Endothelial cell of umbilical vein (primary cell): Measurements from ENCODE around the gene CYP2C19. TPM values are rescaled to one million over a fixed set of nuclear protein-coding genes. Genes with fewer than 3 reads are reported as not detected.

Source experiments
- Bru-seq: library from RNA; stranded (reverse); fragments of 400-500 nt; gene quantifications from one replicate; lab custom pipeline; 2021; lab: Mats Ljungman, UMichigan
- BruChase-seq, 2 experiments: library from RNA; stranded (reverse); fragments of 400-500 nt; gene quantifications; one replicate each; lab custom pipeline; 2021; lab: Mats Ljungman, UMichigan
- BruUV-seq: library from RNA; stranded (reverse); fragments of 400-500 nt; replicated peaks from 2 replicates; lab custom pipeline; 2021; lab: Mats Ljungman, UMichigan
- CTCF ChIA-PET: fragments of 300-600, 350-600 bp; sonication (Branson Sonifier 250); formaldehyde crosslinking; loops from one replicate; lab custom pipeline; 2021; ENCODE audit warnings: antibody characterized with exemption, inconsistent platforms; lab: Charles Lee
- POLR2A ChIA-PET: fragments of 300-600, 350-600 bp; sonication (Branson Sonifier 250); formaldehyde crosslinking; loops from one replicate; lab custom pipeline; 2021; ENCODE audit warnings: antibody characterized with exemption, inconsistent platforms; lab: Charles Lee
- DNase-seq: peaks from one replicate; pipeline ENCODE4 v3.0.0-alpha.2; 2011; ENCODE audit warnings: low read depth, low spot score
- FAIRE-seq: peaks from 2 replicates; lab custom pipeline; 2011; peaks lifted over from hg19 to GRCh38; lab: Jason Lieb, UNC
- H2AFZ ChIP-seq: 2 replicates; pipeline ENCODE4 v1.6.0; 2012; ENCODE audit warnings: low read depth, low read length, control low read depth, inconsistent platforms
- H3K27ac ChIP-seq: 2 replicates; pipeline ENCODE4 v1.5.1; 2011; ENCODE audit warnings: low read depth, mild to moderate bottlenecking, control low read depth, low read length, moderate library complexity; ENCODE audit not compliant: insufficient read depth
- H3K27me3 ChIP-seq, 2 experiments: 2 replicates each; pipeline versions ENCODE4 v1.6.0 to v1.6.1; 2011; ENCODE audit warnings: low read length in 2 of 2, mixed read lengths in 1 of 2; ENCODE audit not compliant: control insufficient read depth in 2 of 2, insufficient read depth in 2 of 2
- H3K36me3 ChIP-seq, 2 experiments: 2 replicates in 1 of 2; 3 replicates in 1 of 2; pipeline ENCODE4 v1.5.1; 2011; ENCODE audit warnings: low read length in 2 of 2, mild to moderate bottlenecking in 1 of 2, moderate library complexity in 1 of 2; ENCODE audit not compliant: control insufficient read depth in 2 of 2, insufficient read depth in 2 of 2; ENCODE audit errors: extremely low read depth in 1 of 2
- H3K4me1 ChIP-seq: 3 replicates; pipeline ENCODE4 v1.5.1; 2011; ENCODE audit warnings: mild to moderate bottlenecking, low read length; ENCODE audit not compliant: control insufficient read depth, insufficient read depth; ENCODE audit errors: extremely low read depth
- H3K4me2 ChIP-seq: 2 replicates; pipeline ENCODE4 v1.6.1; 2011; ENCODE audit warnings: low read length, control low read depth, mixed read lengths; ENCODE audit not compliant: insufficient read depth
- H3K4me3 ChIP-seq, 3 experiments: fragments of 200-600 bp in 1 of 3; sonication (generic), shearing (Covaris generic) in 1 of 3; replicated peaks in 1 of 3; 2 replicates each; pipeline ENCODE4 v1.5.1; 2011 to 2016; ENCODE audit warnings: control low read depth in 3 of 3, low read length in 3 of 3, mild to moderate bottlenecking in 2 of 3, inconsistent platforms in 1 of 3, low read depth in 1 of 3, moderate library complexity in 1 of 3; ENCODE audit not compliant: insufficient read depth in 1 of 3
- H3K79me2 ChIP-seq: 2 replicates; pipeline ENCODE4 v1.6.0; 2012; ENCODE audit warnings: low read length, inconsistent platforms; ENCODE audit not compliant: control insufficient read depth, insufficient read depth
- H3K9ac ChIP-seq: replicated peaks from 2 replicates; pipeline ENCODE3; 2011; ENCODE audit warnings: low read length, control low read depth; ENCODE audit not compliant: insufficient read depth; ENCODE audit errors: extremely low read depth
- H3K9me1 ChIP-seq: replicated peaks from 3 replicates; pipeline ENCODE4 v1.6.0; 2011; ENCODE audit warnings: mild to moderate bottlenecking, low read length; ENCODE audit not compliant: control insufficient read depth, insufficient read depth; ENCODE audit errors: extremely low read depth
- H3K9me3 ChIP-seq: replicated peaks from 2 replicates; pipeline ENCODE4 v1.5.1; 2012; ENCODE audit warnings: low read length, inconsistent platforms; ENCODE audit not compliant: control insufficient read depth, insufficient read depth
- H4K20me1 ChIP-seq: replicated peaks from 2 replicates; pipeline ENCODE3; 2011; ENCODE audit warnings: mild to moderate bottlenecking, low read length; ENCODE audit not compliant: control insufficient read depth, insufficient read depth; ENCODE audit errors: extremely low read depth
- CTCF ChIP-seq, 2 donors: IDR thresholded peaks; 1 replicate in 1 of 2; 2 replicates in 1 of 2; pipeline ENCODE4 v1.5.1; 2011; ENCODE audit warnings: low read length in 2 of 2, mild to moderate bottlenecking in 2 of 2, moderate library complexity in 2 of 2, control low read depth in 1 of 2, inconsistent platforms in 1 of 2, low read depth in 1 of 2; ENCODE audit not compliant: insufficient read depth in 1 of 2; ENCODE audit errors: extremely low read depth in 1 of 2
- EZH2 ChIP-seq: IDR thresholded peaks from 2 replicates; pipeline ENCODE4 v1.6.1; 2012; ENCODE audit warnings: borderline replicate concordance, low read depth, mild to moderate bottlenecking, moderate library complexity, low read length, inconsistent platforms; ENCODE audit not compliant: severe bottlenecking
- FOS ChIP-seq: IDR thresholded peaks from 2 replicates; pipeline ENCODE4 v1.6.1; 2011; ENCODE audit warnings: mild to moderate bottlenecking, low read length, moderate library complexity, borderline replicate concordance; ENCODE audit not compliant: insufficient read depth
- GATA2 ChIP-seq: IDR thresholded peaks from 2 replicates; pipeline ENCODE4 v1.7.0; 2011; ENCODE audit warnings: low read depth, mild to moderate bottlenecking, moderate library complexity, mixed read lengths, low read length; ENCODE audit not compliant: insufficient read length, insufficient read depth
- JUN ChIP-seq: IDR thresholded peaks from 2 replicates; pipeline ENCODE4 v1.6.1; 2011; ENCODE audit warnings: borderline replicate concordance, low read depth; ENCODE audit not compliant: insufficient read length, insufficient read depth
- MAX ChIP-seq: IDR thresholded peaks from 2 replicates; pipeline ENCODE4 v1.6.1; 2011; ENCODE audit not compliant: insufficient read depth, insufficient read length
- MYC ChIP-seq: IDR thresholded peaks from one replicate; pipeline ENCODE4 v1.6.1; 2011; ENCODE audit warnings: mild to moderate bottlenecking, low read depth, low read length
- POLR2A ChIP-seq: IDR thresholded peaks from 2 replicates; pipeline ENCODE4 v1.6.1; 2012; ENCODE audit warnings: low read depth, mild to moderate bottlenecking, control low read depth, low read length
- POLR2AphosphoS5 ChIP-seq: IDR thresholded peaks from 2 replicates; pipeline ENCODE4 v1.6.1; 2012; ENCODE audit warnings: low read depth, mild to moderate bottlenecking, control low read depth, low read length, moderate library complexity; ENCODE audit not compliant: insufficient read depth
- dilution Hi-C: fragments of 300-500 bp; cut with MboI; formaldehyde crosslinking; loops from one replicate; pipeline ENCODE4 v1.15.0; 2019; ENCODE audit warnings: low sequenced_read_pairs; ENCODE audit not compliant: extremely low pct_ligation_motif_present
- intact Hi-C: fragments of 100-400 bp; cut with micrococcal nuclease; formaldehyde crosslinking; loops from one replicate; pipeline ENCODE4 v1.10.0; 2022
- long read RNA-seq: library from polyadenylated mRNA; stranded (forward); transcript quantifications from one replicate; pipeline ENCODE4 v2.0.0, GENCODE V29; 2021
- polyA minus RNA-seq, 3 experiments: library from RNA; depleted of rRNA, polyadenylated mRNA; stranded (reverse); fragments of >200 nt; gene quantifications; 1 replicate in 1 of 3; 2 replicates in 2 of 3; pipeline ENCODE4 v1.2.3, GENCODE V29; 2011
- polyA plus RNA-seq, 4 experiments: library from polyadenylated mRNA; depleted of rRNA in 3 of 4; stranded (reverse) in 3 of 4; unstranded in 1 of 4; fragments of >200 nt; gene quantifications; 2 replicates each; pipeline versions ENCODE4 v1.2.1 to v1.2.3, GENCODE V29; 2011 to 2012; ENCODE audit warnings: missing spikeins in 1 of 4
- total RNA-seq: library from RNA; stranded (reverse); gene quantifications from 2 replicates; pipeline ENCODE4 v1.2.3, GENCODE V29; 2021

The CYP2C19 gene
- not detected in 2 replicates for total RNA-seq
- polyA plus RNA-seq = not detected in 2 replicates
- not detected in 2 replicates for polyA plus RNA-seq (2011; cell fraction: cytosol; rRNA removed)
- polyA plus RNA-seq (2011; cell fraction: nucleus; rRNA removed) = not detected in 2 replicates
- not detected in 2 replicates for polyA plus RNA-seq (2012)
- polyA minus RNA-seq = not detected in 2 replicates
- not detected for polyA minus RNA-seq (2011; cell fraction: cytosol; rRNA and poly(A)+ RNA removed)
- not detected in 2 replicates for polyA minus RNA-seq (2011; cell fraction: nucleus; rRNA and poly(A)+ RNA removed)
- Bru-seq, nascent RNA = not detected
- percentile 16 among the genes with signal in this experiment for BruChase-seq, experiment 1, labeled RNA remaining after a 6-hour chase
- BruChase-seq, experiment 2, labeled RNA remaining after a 2-hour chase = percentile 11 among the genes with signal in this experiment
- long read RNA-seq = 0 reads

DNA sequence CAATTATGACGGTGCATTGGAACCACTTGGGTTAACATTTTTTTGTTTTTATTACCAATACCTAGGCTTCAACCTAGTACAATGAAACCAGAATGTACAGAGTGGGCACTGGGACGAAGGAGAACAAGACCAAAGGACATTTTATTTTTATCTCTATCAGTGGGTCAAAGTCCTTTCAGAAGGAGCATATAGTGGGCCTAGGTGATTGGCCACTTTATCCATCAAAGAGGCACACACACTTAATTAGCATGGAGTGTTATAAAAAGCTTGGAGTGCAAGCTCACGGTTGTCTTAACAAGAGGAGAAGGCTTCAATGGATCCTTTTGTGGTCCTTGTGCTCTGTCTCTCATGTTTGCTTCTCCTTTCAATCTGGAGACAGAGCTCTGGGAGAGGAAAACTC is at the start of gene CYP2C19:
Gene CYP2C19 (plus strand): TSS at position 289 of the 400 bp plus-strand sequence. CDS start 25 bp downstream, at position 314.
- TF ChIP-seq MAX (no peak), FOS (no peak), POLR2AphosphoS5 (no peak), GATA2 (no peak), CTCF (IDR thresholded peaks at IDR 0.05; ENCODE audit: extremely low read depth in 1 of 2, insufficient read depth in 1 of 2, low read depth in 1 of 2, low read length in 2 of 2) (no peak), EZH2 (no peak), JUN (no peak), MYC (no peak), POLR2A (no peak)
- DNase-seq (no peak), FAIRE-seq (no peak)
- dilution Hi-C loops = no loop called here
- no TSS peak for BruUV-seq
- Histone ChIP-seq H3K4me1 (no peaks in the 10 kb centered on the region), H4K20me1 (no peaks in the 10 kb centered on the region), H3K36me3 (no peaks in the 10 kb centered on the region), H3K79me2 (no peaks in the 10 kb centered on the region), H3K27me3 (no peaks in the 10 kb centered on the region), H3K9me1 (no peaks in the 10 kb centered on the region), H2AFZ (no peak within 1 kb of the TSS), H3K4me3 (no peak within 1 kb of the TSS), H3K9ac (no peak within 1 kb of the TSS), H3K9me3 (no peaks in the 10 kb centered on the region), H3K27ac (no peak within 1 kb of the TSS), H3K4me2 (no peak within 1 kb of the TSS)
- intact Hi-C loops = no loop called here
- CTCF ChIA-PET = no interaction called here
- POLR2A ChIA-PET = no interaction called here
